NCI-H2196 treated with DMSO at 0.1 percent for 48 hours (cell line): ENCODE results near the gene CDH19.

Experiments used
- DNase-seq: peaks from one replicate; lab custom pipeline; 2025; ENCODE audit not compliant: unreplicated experiment; lab: John Stamatoyannopoulos, UW

The CDH19 gene

DNA sequence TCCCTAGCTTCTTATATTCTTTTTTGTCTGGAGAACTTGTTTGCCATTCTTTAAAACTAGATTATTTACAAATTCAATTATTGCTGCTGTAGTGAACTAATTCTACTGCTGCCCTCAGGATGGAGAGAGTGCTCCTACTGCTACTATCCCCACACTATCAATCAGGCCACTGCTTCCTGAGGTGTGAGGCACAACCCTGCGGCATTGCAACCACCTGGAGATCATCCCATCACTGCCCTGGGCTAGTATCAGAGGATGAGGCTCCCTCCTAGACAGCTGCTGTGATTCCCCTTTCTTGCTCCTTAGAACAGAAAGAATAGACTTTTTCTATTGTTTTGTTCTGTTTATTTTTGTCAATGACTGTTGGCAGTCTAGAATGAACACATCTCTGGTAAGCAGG lies 146.6 kb downstream of the CDH19 start:
- DNase-seq = no peak
